Muscle of leg (tissue), 11 donors: ENCODE results near the gene NUP210. TPM values are rescaled to one million over a fixed set of nuclear protein-coding genes. Genes with fewer than 3 reads are reported as not detected.

ENCODE experiments used
- DNase-seq: peaks from one replicate; pipeline ENCODE4 v3.0.0; 2013
- H3K27ac ChIP-seq: one replicate; pipeline ENCODE4 v1.5.1; 2013; ENCODE audit warnings: mild to moderate bottlenecking, low read length, control low read depth
- H3K27me3 ChIP-seq: one replicate; pipeline ENCODE4 v1.6.1; 2013; ENCODE audit warnings: low read length; ENCODE audit not compliant: control insufficient read depth, insufficient read depth
- H3K36me3 ChIP-seq: one replicate; pipeline ENCODE4 v1.6.1; 2013; ENCODE audit warnings: low read length; ENCODE audit not compliant: control insufficient read depth, insufficient read depth
- H3K4me1 ChIP-seq: one replicate; pipeline ENCODE4 v1.6.1; 2013; ENCODE audit warnings: low read length; ENCODE audit not compliant: control insufficient read depth, insufficient read depth
- H3K4me3 ChIP-seq: one replicate; pipeline ENCODE4 v1.5.1; 2013; ENCODE audit warnings: low read length, control low read depth
- H3K9me3 ChIP-seq: replicated peaks from 2 replicates; pipeline ENCODE4 v1.6.1; 2013; ENCODE audit warnings: low read depth, low read length; ENCODE audit not compliant: control insufficient read depth
- WGBS: methylation state at CpG from one replicate; pipeline ENCODE4 v1.1.5; 2013; ENCODE audit warnings: missing lambda C conversion rate; ENCODE audit not compliant: insufficient coverage; 5-methylcytosine and 5-hydroxymethylcytosine counted together
- polyA plus RNA-seq, 8 donors: library from polyadenylated mRNA; unstranded; fragments of 120-200 nt; gene quantifications; one replicate each; pipeline versions ENCODE4 v1.2.1 to v1.2.3, GENCODE V29; 2013; ENCODE audit warnings: inconsistent platforms in 1 of 8, low replicate concordance in 1 of 8; ENCODE audit not compliant: insufficient read length in 8 of 8, insufficient read depth in 1 of 8
- total RNA-seq: library from RNA; stranded (reverse); fragments of 120-200 nt; gene quantifications from one replicate; pipeline ENCODE4 v1.2.4, GENCODE V29; 2013

Gene NUP210
- total and polyA plus RNA-seq, 9 donors: 4.5 to 10.7 (median 7.8) TPM

DNA sequence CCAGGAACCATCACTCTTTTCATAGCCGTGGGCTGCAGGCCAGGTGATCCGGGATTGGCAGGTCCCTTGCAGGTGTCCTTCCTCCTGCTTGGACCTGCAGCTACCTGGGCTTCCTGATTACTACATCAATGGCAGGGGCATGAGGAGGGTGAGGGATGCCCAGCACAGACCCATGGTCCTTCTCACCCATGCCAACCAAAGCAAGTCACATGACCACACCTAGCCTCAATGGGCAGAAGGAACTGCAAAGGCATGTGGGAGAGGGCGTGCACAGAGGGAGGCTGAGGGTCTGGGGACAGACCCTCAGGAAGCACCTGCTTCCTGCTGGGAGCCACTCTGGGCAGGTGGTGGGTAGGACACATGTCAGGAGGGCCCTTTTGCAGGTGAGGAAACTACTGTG, 105.2 kb downstream of the NUP210 start:
- Histone ChIP-seq H3K4me3 (no peak overlapping the region), H3K9me3 (no peaks in the 10 kb centered on the region), H3K27me3 (no peaks in the 10 kb centered on the region), H3K36me3 (no peaks in the 10 kb centered on the region), H3K4me1 (no peaks in the 10 kb centered on the region), H3K27ac (no peak overlapping the region)
- no CpG with 5 or more reads among the region's 3 CpGs for WGBS
- no peak for DNase-seq

DNA sequence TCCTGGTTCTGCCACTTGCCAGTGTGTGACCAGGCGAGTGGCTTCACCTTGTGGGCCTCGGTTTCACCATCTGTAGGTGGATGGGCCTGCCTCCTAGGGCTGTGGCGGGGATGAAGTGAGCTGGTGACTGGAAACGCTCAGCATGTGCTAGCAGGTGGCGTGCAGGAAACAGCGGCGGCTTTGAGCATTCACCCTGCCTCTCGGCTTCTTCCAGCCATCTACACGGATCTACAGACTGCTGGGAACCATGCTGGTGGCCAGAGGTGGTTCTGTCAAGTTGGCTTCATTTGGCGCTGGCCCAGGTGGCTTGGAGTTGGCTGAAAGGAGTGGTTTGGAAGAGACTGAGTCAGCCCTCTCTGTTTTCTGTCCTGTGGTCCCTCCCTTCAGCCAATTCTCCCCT, 106.3 kb downstream of the NUP210 start:
- WGBS: 93% methylated on average over 9 of the region's 10 CpGs
- Histone ChIP-seq H3K4me3 (no peak overlapping the region), H3K4me1 (no peaks in the 10 kb centered on the region), H3K27me3 (no peaks in the 10 kb centered on the region), H3K27ac (no peak overlapping the region), H3K36me3 (no peaks in the 10 kb centered on the region), H3K9me3 (no peaks in the 10 kb centered on the region)
- no peak for DNase-seq

DNA sequence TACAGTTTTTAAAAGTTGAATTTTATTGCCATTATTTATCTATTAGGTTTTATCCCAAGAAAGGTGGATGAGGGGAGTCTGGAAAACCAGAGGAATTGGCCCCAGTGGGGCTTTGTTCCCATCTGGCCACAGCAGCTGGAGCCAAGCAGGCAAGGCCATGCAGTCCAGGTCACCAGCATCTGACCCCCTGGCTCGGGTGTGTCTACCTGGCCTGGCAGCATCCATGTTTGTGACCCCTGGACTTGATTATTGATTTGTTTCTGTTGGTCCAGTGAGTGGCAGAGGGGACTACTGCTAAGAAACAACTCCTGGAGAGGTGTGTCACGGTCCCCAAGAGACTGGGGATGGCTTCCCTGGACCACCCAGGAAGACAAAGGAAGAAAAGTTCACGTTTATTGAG, 111.1 kb downstream of the NUP210 start:
- H3K9me3 ChIP-seq: no peaks in the 10 kb centered on the region
- 73% methylated on average over 3 of the region's 3 CpGs for WGBS
- no peak for DNase-seq
- H3K4me3 ChIP-seq: no peak overlapping the region
- H3K36me3 ChIP-seq: no peaks in the 10 kb centered on the region
- no peak overlapping the region for H3K27ac ChIP-seq
- no peaks in the 10 kb centered on the region for H3K4me1 ChIP-seq
- H3K27me3 ChIP-seq: no peaks in the 10 kb centered on the region

DNA sequence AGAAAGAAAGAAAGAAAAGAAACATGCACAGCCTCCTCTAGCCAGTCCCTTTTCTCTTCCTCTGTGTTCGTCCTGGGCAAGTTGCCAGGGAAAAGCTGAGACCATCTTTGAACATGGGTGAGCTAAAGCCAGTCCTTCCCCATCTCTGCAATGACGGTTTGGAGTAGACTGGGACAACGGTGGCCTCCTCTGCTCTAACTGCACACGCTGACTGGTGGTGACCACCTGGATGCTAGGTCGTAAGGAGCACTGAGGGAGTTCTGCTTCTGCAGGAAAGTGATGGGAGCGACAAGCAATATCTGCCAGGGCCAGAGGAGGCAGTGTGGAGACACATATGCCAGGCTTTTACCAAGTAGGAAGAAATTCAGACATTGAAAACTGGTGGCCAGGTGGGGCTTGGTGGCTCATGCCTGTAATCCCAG, 111.7 kb downstream of the NUP210 start:
- no peaks in the 10 kb centered on the region for H3K4me1 ChIP-seq
- H3K9me3 ChIP-seq: no peaks in the 10 kb centered on the region
- no peak overlapping the region for H3K4me3 ChIP-seq
- H3K36me3 ChIP-seq: no peaks in the 10 kb centered on the region
- DNase-seq: peak; percentile 39
- no peaks in the 10 kb centered on the region for H3K27me3 ChIP-seq
- 24% methylated on average over 5 of the region's 6 CpGs for WGBS
- H3K27ac ChIP-seq: no peak overlapping the region

GRCh38 chr3:13307041-13307440, 113.1 kb downstream of the NUP210 start:
- Histone ChIP-seq H3K36me3 (no peaks in the 10 kb centered on the region), H3K4me1 (no peaks in the 10 kb centered on the region), H3K27me3 (no peaks in the 10 kb centered on the region), H3K4me3 (no peak overlapping the region), H3K27ac (no peak overlapping the region), H3K9me3 (no peaks in the 10 kb centered on the region)
- DNase-seq: no peak
- WGBS: 86% methylated on average over 8 of the region's 11 CpGs

- Histone ChIP-seq H3K9me3 (no peaks in the 10 kb centered on the region), H3K27ac (no peak overlapping the region), H3K27me3 (peaks cover 2% of the 10 kb centered on the region), H3K36me3 (no peaks in the 10 kb centered on the region), H3K4me1 (peaks cover 3% of the 10 kb centered on the region), H3K4me3 (no peak overlapping the region)
- DNase-seq: no peak
- 43% methylated on average over 4 of the region's 4 CpGs for WGBS
These were observed 114.5 kb downstream of the NUP210 start for GRCh38 chr3:13305623-13306022.

DNA sequence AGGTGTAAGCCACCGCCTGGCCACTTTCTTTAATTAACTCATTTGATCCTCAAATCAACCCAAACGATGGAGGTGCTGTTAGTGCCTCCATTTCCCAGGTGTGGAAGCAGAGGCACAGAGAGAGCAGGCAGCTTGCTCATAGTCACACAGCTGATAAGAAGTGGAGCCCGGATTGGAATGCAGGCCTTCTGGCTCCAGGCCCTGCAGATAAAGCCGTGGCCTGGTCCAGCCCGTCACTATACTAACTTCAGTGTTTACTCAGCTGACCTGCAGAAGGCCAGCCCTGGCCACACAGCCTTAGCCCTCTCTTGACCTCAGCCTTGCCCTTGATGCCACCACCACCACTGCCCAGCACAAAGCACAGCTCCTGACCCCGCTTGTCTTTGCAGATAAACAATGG, 116.7 kb downstream of the NUP210 start:
- WGBS: 65% methylated on average over 4 of the region's 6 CpGs
- Histone ChIP-seq H3K4me1 (peaks cover 3% of the 10 kb centered on the region), H3K27me3 (peaks cover 7% of the 10 kb centered on the region), H3K36me3 (no peaks in the 10 kb centered on the region), H3K9me3 (no peaks in the 10 kb centered on the region), H3K4me3 (no peak overlapping the region), H3K27ac (no peak overlapping the region)
- no peak for DNase-seq

GRCh38 chr3:13301286-13301987, 118.7 kb downstream of the NUP210 start:
- no peaks in the 10 kb centered on the region for H3K36me3 ChIP-seq
- no peaks in the 10 kb centered on the region for H3K9me3 ChIP-seq
- no peak overlapping the region for H3K4me3 ChIP-seq
- peaks cover 12% of the 10 kb centered on the region for H3K27me3 ChIP-seq
- H3K27ac ChIP-seq: no peak overlapping the region
- 26% methylated on average over 5 of the region's 14 CpGs for WGBS
- no peak for DNase-seq
- peaks cover 3% of the 10 kb centered on the region for H3K4me1 ChIP-seq

DNA sequence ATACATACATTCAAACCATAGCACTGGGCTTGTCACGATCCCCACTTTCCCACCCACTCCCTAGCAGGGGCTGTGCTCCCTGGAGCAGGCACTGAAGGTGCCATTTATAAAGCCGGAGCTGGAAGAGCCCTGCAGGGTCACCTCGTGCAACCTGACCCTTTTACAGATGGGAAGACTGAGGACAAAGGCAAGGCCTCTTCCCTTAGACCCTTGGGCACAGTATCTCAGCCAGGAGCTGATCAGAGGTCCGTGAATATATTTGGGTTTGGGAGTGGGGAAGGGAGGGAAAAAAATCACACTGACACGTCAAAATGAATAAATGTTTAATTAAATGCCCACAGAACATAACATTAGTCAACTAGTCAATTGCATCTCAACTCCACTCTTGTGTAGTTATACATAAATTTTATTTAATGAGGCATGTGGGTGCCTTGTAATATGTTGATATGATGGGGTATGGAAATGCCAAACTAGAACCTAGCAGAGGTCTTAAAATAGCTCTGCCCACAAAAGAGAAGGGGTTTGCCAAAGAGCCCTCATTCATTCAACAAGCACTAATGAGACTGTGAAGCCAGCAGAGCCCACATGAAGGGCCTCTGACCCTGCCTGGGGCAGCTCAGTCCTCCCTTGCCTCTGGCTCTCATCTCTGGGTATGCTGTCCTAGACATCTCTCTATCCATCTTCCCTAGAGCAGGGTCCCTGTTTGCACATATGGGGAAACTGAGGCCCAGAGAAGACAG, 119.4 kb downstream of the NUP210 start:
- WGBS: 96% methylated on average over 3 of the region's 5 CpGs

DNA sequence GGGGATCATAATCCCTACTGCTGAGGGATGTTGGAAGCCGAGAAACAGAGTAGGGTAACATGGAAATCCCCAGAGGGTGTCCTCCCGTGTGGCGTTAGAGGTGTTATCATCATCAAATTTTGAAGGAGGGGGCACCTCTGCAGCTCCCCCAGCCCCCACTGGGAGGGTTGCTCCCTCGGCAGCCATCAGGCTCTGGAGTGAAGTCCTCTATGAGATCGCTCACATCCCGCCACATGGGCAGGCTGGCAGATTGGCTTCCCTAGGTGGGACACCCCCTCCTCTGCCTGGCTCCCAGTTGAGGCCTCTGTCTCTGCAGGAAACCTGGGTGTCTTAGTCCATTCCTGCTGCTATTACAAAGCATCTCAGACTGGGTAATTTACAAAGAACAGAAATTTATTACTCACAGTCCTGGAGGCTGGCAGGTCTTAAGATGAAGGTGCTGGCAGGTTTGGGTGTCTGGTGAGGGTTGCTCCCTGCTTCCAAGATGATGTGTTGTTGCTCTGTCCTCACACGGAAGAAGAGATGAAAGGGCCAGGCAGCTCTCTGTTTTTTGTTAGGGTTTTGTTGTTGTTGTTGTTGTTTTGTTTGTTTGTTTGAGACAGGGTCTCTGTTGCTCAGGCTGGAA, 120.5 kb downstream of the NUP210 start:
- Histone ChIP-seq H3K4me3 (no peak overlapping the region), H3K27me3 (peaks cover 18% of the 10 kb centered on the region), H3K36me3 (no peaks in the 10 kb centered on the region), H3K4me1 (peaks cover 3% of the 10 kb centered on the region), H3K27ac (no peak overlapping the region), H3K9me3 (no peaks in the 10 kb centered on the region)
- DNase-seq: no peak
- WGBS: 54% methylated on average over 3 of the region's 7 CpGs

More for the DNA sequence above, 119.4 kb downstream of the NUP210 start:
- Histone ChIP-seq H3K27me3 (peaks cover 14% of the 10 kb centered on the region), H3K4me3 (no peak overlapping the region), H3K9me3 (no peaks in the 10 kb centered on the region), H3K27ac (no peak overlapping the region), H3K4me1 (peaks cover 3% of the 10 kb centered on the region), H3K36me3 (no peaks in the 10 kb centered on the region)
- DNase-seq: no peak
